ENCODE data around the gene ANO8.

ANO8 gene

GRCh38 chr19:17340302-17340870 is 5.7 kb upstream of the ANO8 start:
- Histone ChIP-seq H3K79me2 (no peaks in the 10 kb centered on the region), H3K4me3 (ENCODE audit: low read depth, low read length) (no peak overlapping the region), H3K27ac (no peak overlapping the region), H3K9ac (no peak overlapping the region), H2AFZ (no peak overlapping the region), H3K4me1 (peaks cover 4% of the 10 kb centered on the region), H3K4me2 (ENCODE audit: low read length) (no peak overlapping the region), H3K9me3 (ENCODE audit: control insufficient read depth, low read length) (no peaks in the 10 kb centered on the region), H3K27me3 (ENCODE audit: control insufficient read depth, insufficient read depth, low read length) (no peaks in the 10 kb centered on the region), H3K36me3 (ENCODE audit: control insufficient read depth, insufficient read depth, low read length) (no peaks in the 10 kb centered on the region)
- TF ChIP-seq CTCF (IDR thresholded peaks at IDR 0.05), result no peak

GRCh38 chr19:17339088-17339741 is 4.6 kb upstream of the ANO8 start:
- Histone ChIP-seq H3K4me3 (ENCODE audit: low read depth, low read length) (no peak overlapping the region), H3K9me3 (ENCODE audit: control insufficient read depth, low read length) (no peaks in the 10 kb centered on the region), H3K4me2 (ENCODE audit: low read length) (no peak overlapping the region), H3K9ac (no peak overlapping the region), H2AFZ (no peak overlapping the region), H3K4me1 (peaks cover 4% of the 10 kb centered on the region), H3K27ac (no peak overlapping the region), H3K36me3 (ENCODE audit: control insufficient read depth, insufficient read depth, low read length) (no peaks in the 10 kb centered on the region), H3K27me3 (ENCODE audit: control insufficient read depth, insufficient read depth, low read length) (no peaks in the 10 kb centered on the region), H3K79me2 (no peaks in the 10 kb centered on the region)
- no peak for TF ChIP-seq CTCF (IDR thresholded peaks at IDR 0.05)

- H3K9ac ChIP-seq, result no peak overlapping the region
- no peaks in the 10 kb centered on the region for H3K9me3 ChIP-seq (ENCODE audit: control insufficient read depth, low read length)
- no peak overlapping the region for H3K4me3 ChIP-seq (ENCODE audit: low read depth, low read length)
Measured at GRCh38 chr19:17338433-17339078, 3.9 kb upstream of the ANO8 start.

GRCh38 chr19:17337675-17338432 is 3.2 kb upstream of the ANO8 start:
- Histone ChIP-seq H3K27me3 (ENCODE audit: control insufficient read depth, insufficient read depth, low read length) (no peaks in the 10 kb centered on the region), H3K79me2 (no peaks in the 10 kb centered on the region), H3K9ac (no peak overlapping the region), H3K4me3 (ENCODE audit: low read depth, low read length) (peak overlapping the region; percentile 89), H3K4me2 (ENCODE audit: low read length) (peak overlapping the region; percentile 100), H2AFZ (peak overlapping the region; percentile 99), H3K36me3 (ENCODE audit: control insufficient read depth, insufficient read depth, low read length) (no peaks in the 10 kb centered on the region), H3K9me3 (ENCODE audit: control insufficient read depth, low read length) (no peaks in the 10 kb centered on the region), H3K4me1 (peaks cover 4% of the 10 kb centered on the region), H3K27ac (peak overlapping the region; percentile 98)
- no peak for TF ChIP-seq CTCF (IDR thresholded peaks at IDR 0.05)

More at GRCh38 chr19:17338433-17339078, 3.9 kb upstream of the ANO8 start:
- Histone ChIP-seq H3K27ac (no peak overlapping the region), H3K4me2 (ENCODE audit: low read length) (peak overlapping the region; percentile 100), H3K4me1 (peaks cover 4% of the 10 kb centered on the region), H3K36me3 (ENCODE audit: control insufficient read depth, insufficient read depth, low read length) (no peaks in the 10 kb centered on the region), H2AFZ (no peak overlapping the region), H3K27me3 (ENCODE audit: control insufficient read depth, insufficient read depth, low read length) (no peaks in the 10 kb centered on the region), H3K79me2 (no peaks in the 10 kb centered on the region)
- TF ChIP-seq CTCF (IDR thresholded peaks at IDR 0.05), result no peak

Data from parathyroid adenoma (tissue), 2 donors.